B cell (primary cell): ENCODE data around the gene CYP51A1. TPM values are rescaled to one million over a fixed set of nuclear protein-coding genes. Genes with fewer than 3 reads are reported as not detected.

ENCODE experiments used
- ATAC-seq: fragments of 200-7000 bp; cut with Tn5 transposase; one replicate; pipeline ENCODE4 v1.10.0; 2021; ENCODE audit warnings: low read depth, mild to moderate bottlenecking, moderate number of reproducible peaks, moderate library complexity
- CTCF ChIA-PET: fragments of 350-600 bp; sonication (Branson Sonifier 250); formaldehyde crosslinking; loops from one replicate; lab custom pipeline; 2021; ENCODE audit warnings: antibody characterized with exemption, inconsistent platforms; lab: Charles Lee
- POLR2A ChIA-PET: fragments of 350-600 bp; sonication (Branson Sonifier 250); formaldehyde crosslinking; loops from one replicate; lab custom pipeline; 2021; ENCODE audit warnings: antibody characterized with exemption; lab: Charles Lee
- DNase-seq: peaks from one replicate; pipeline ENCODE4 v3.0.0; 2013
- H2AFZ ChIP-seq: 2 replicates; pipeline ENCODE4 v1.6.1; 2012; ENCODE audit warnings: mild to moderate bottlenecking, low read depth, low read length; ENCODE audit not compliant: insufficient read depth, poor library complexity, severe bottlenecking
- H3K27ac ChIP-seq, 2 donors: 1 replicate in 1 of 2; 2 replicates in 1 of 2; pipeline ENCODE4 v1.5.1; 2012 to 2013; ENCODE audit warnings: low read length in 2 of 2, mild to moderate bottlenecking in 2 of 2, moderate library complexity in 1 of 2
- H3K27me3 ChIP-seq, 4 experiments: fragments of 200-600 bp in 1 of 4; sonication (generic) in 1 of 4; replicated peaks in 1 of 4; 1 replicate in 2 of 4; 2 replicates in 2 of 4; pipeline versions ENCODE4 v1.6.1 to v1.7.0; 2013 to 2016; ENCODE audit warnings: low read length in 3 of 4, mild to moderate bottlenecking in 2 of 4, mixed read lengths in 1 of 4, moderate library complexity in 1 of 4; ENCODE audit not compliant: insufficient read depth in 4 of 4, control insufficient read depth in 3 of 4; ENCODE audit errors: control extremely low read depth in 1 of 4
- H3K36me3 ChIP-seq, 2 experiments: replicated peaks in 1 of 2; 1 replicate in 1 of 2; 2 replicates in 1 of 2; pipeline versions ENCODE4 v1.6.1 to v1.7.1; 2013; ENCODE audit warnings: low read length in 1 of 2; ENCODE audit not compliant: insufficient read depth in 2 of 2, control insufficient read depth in 1 of 2; ENCODE audit errors: control extremely low read depth in 1 of 2, extremely low read depth in 1 of 2
- H3K4me1 ChIP-seq, 2 donors: fragments of 200-600 bp in 1 of 2; sonication (generic) in 1 of 2; 1 replicate in 1 of 2; 2 replicates in 1 of 2; pipeline versions ENCODE4 v1.5.1 to v1.6.1; 2013 to 2017; ENCODE audit warnings: low read length in 2 of 2; ENCODE audit not compliant: control insufficient read depth in 2 of 2, insufficient read depth in 2 of 2
- H3K4me2 ChIP-seq: replicated peaks from 2 replicates; pipeline ENCODE3; 2012; ENCODE audit warnings: mild to moderate bottlenecking, low read depth, low read length; ENCODE audit not compliant: poor library complexity, severe bottlenecking
- H3K4me3 ChIP-seq, 5 experiments: fragments of 200-600 bp in 1 of 5; sonication (generic) in 1 of 5; 1 replicate in 3 of 5; 2 replicates in 2 of 5; pipeline versions ENCODE4 v1.5.1 to v1.7.0; 2011 to 2016; ENCODE audit warnings: low read length in 4 of 5, mild to moderate bottlenecking in 4 of 5, low read depth in 2 of 5, control low read depth in 1 of 5, moderate library complexity in 1 of 5; ENCODE audit not compliant: insufficient read depth in 1 of 5; ENCODE audit errors: control extremely low read depth in 1 of 5, extremely low read depth in 1 of 5
- H3K79me2 ChIP-seq: fragments of 200-600 bp; sonication (generic); one replicate; pipeline ENCODE4 v1.6.0; 2016; ENCODE audit warnings: low read length; ENCODE audit not compliant: control insufficient read depth, insufficient read depth
- H3K9ac ChIP-seq: fragments of 200-600 bp; sonication (generic); 2 replicates; pipeline ENCODE4 v1.6.1; 2017; ENCODE audit warnings: mild to moderate bottlenecking, low read length, moderate library complexity
- H3K9me3 ChIP-seq, 3 donors: one replicate each; pipeline versions ENCODE4 v1.6.1 to v1.7.1; 2013; ENCODE audit warnings: low read length in 2 of 3; ENCODE audit not compliant: control insufficient read depth in 2 of 3, insufficient read depth in 1 of 3; ENCODE audit errors: control extremely low read depth in 1 of 3
- H4K20me1 ChIP-seq: 2 replicates; pipeline ENCODE4 v1.6.0; 2012; ENCODE audit warnings: mild to moderate bottlenecking, low read length; ENCODE audit not compliant: insufficient read depth, control insufficient read depth, poor library complexity, severe bottlenecking
- H3K27ac Mint-ChIP-seq: one replicate; pipeline ENCODE4 v1.8.0; 2021; ENCODE audit warnings: mixed read lengths
- H3K27me3 Mint-ChIP-seq: one replicate; pipeline ENCODE4 v1.8.0; 2021; ENCODE audit warnings: mixed read lengths
- H3K4me1 Mint-ChIP-seq: one replicate; pipeline ENCODE4 v1.8.0; 2021; ENCODE audit warnings: mixed read lengths
- H3K4me3 Mint-ChIP-seq: one replicate; pipeline ENCODE4 v1.8.0; 2021; ENCODE audit warnings: mixed read lengths
- H3K9me3 Mint-ChIP-seq: one replicate; pipeline ENCODE4 v1.8.0; 2022; ENCODE audit warnings: mixed read lengths; ENCODE audit not compliant: insufficient read depth
- CTCF ChIP-seq: fragments of 200-600 bp; IDR thresholded peaks from one replicate; pipeline ENCODE4 v1.8.0; 2022; ENCODE audit warnings: antibody characterized with exemption, mild to moderate bottlenecking
- EZH2 ChIP-seq: IDR thresholded peaks from 2 replicates; pipeline ENCODE4 v1.6.1; 2012; ENCODE audit warnings: borderline replicate concordance, low read depth, mild to moderate bottlenecking, moderate library complexity, low read length; ENCODE audit not compliant: insufficient read depth, poor library complexity, severe bottlenecking
- WGBS: methylation state at CpG from one replicate; pipeline ENCODE4 v1.1.5; 2013; ENCODE audit warnings: missing lambda C conversion rate; ENCODE audit not compliant: insufficient coverage; 5-methylcytosine and 5-hydroxymethylcytosine counted together
- intact Hi-C: fragments of 100-400 bp; cut with micrococcal nuclease; formaldehyde crosslinking; loops from one replicate; pipeline ENCODE4 v1.10.0; 2022
- polyA plus RNA-seq: library from polyadenylated mRNA; depleted of rRNA; stranded (reverse); fragments of >200 nt; gene quantifications from 2 replicates; pipeline ENCODE4 v1.2.3, GENCODE V29; 2012
- total RNA-seq, 2 donors: library from RNA; stranded (reverse); fragments of 120-200 nt in 1 of 2; gene quantifications; 1 replicate in 1 of 2; 2 replicates in 1 of 2; pipeline versions ENCODE4 v1.2.3 to v1.2.4, GENCODE V29; 2013 to 2022

The CYP51A1 gene
- total and polyA plus RNA-seq, 2 donors (not counting 1 experiment from before 2014, with no cell fraction given), result 6.3 to 36.1 TPM

GRCh38 chr7:92161271-92161670, 27.0 kb upstream of the CYP51A1 start:
- H4K20me1 ChIP-seq, result no peaks in the 10 kb centered on the region
- no peak overlapping the region for H3K9ac ChIP-seq
- ChIA-PET CTCF (interaction anchor here (0.6 kb wide), 1 partner anchor 15 kb away, joined by 3 read pairs; no protein-coding TSS in a partner anchor), POLR2A (no interaction called here)
- Mint-ChIP-seq H3K27ac (no peak overlapping the region), H3K4me3 (no peak overlapping the region), H3K9me3 (no peaks in the 10 kb centered on the region), H3K27me3 (peaks cover 10% of the 10 kb centered on the region), H3K4me1 (no peaks in the 10 kb centered on the region)
- no peaks in the 10 kb centered on the region for H3K4me1 ChIP-seq
- no peaks in the 10 kb centered on the region for H3K27me3 ChIP-seq
- no peak overlapping the region for H2AFZ ChIP-seq
- DNase-seq (no peak), ATAC-seq (no peak)
- H3K9me3 ChIP-seq, result no peaks in the 10 kb centered on the region
- intact Hi-C loops, result no loop called here
- H3K79me2 ChIP-seq, result no peaks in the 10 kb centered on the region
- no peaks in the 10 kb centered on the region for H3K36me3 ChIP-seq
- no peak overlapping the region for H3K27ac ChIP-seq
- WGBS, result 100% methylated on average over 1 of the region's 1 CpG
- H3K4me2 ChIP-seq, result no peak overlapping the region
- H3K4me3 ChIP-seq, result no peak overlapping the region
- no peak for TF ChIP-seq CTCF
- no peak for TF ChIP-seq EZH2

GRCh38 chr7:92158660-92159575, 24.6 kb upstream of the CYP51A1 start:
- Histone ChIP-seq H3K4me2 (no peak overlapping the region), H3K27me3 (peaks cover 0 to 2% (median 0%) of the 10 kb centered on the region in 4 experiments), H3K9me3 (no peaks in the 10 kb centered on the region), H3K27ac (no peak overlapping the region), H4K20me1 (no peaks in the 10 kb centered on the region), H3K4me1 (no peaks in the 10 kb centered on the region), H3K36me3 (no peaks in the 10 kb centered on the region), H2AFZ (no peak overlapping the region), H3K9ac (no peak overlapping the region), H3K79me2 (no peaks in the 10 kb centered on the region), H3K4me3 (no peak overlapping the region)
- TF ChIP-seq CTCF (no peak), EZH2 (no peak)
- DNase-seq, result no peak
- CTCF ChIA-PET, result no interaction called here
- ATAC-seq, result no peak
- H3K27me3 Mint-ChIP-seq, result peaks cover 14% of the 10 kb centered on the region
- no peak overlapping the region for H3K4me3 Mint-ChIP-seq
- H3K4me1 Mint-ChIP-seq, result no peaks in the 10 kb centered on the region
- H3K27ac Mint-ChIP-seq, result no peak overlapping the region
- 84% methylated on average over 3 of the region's 3 CpGs for WGBS
- H3K9me3 Mint-ChIP-seq, result no peaks in the 10 kb centered on the region
- intact Hi-C loops, result no loop called here
- POLR2A ChIA-PET, result no interaction called here
